ENCODE data around the gene FSTL4.
"Not testable (repeated sequence)": the region's sequence is repeated elsewhere in the genome, so short reads cannot be mapped to it uniquely, and the experiment has no call there.

The FSTL4 gene

DNA sequence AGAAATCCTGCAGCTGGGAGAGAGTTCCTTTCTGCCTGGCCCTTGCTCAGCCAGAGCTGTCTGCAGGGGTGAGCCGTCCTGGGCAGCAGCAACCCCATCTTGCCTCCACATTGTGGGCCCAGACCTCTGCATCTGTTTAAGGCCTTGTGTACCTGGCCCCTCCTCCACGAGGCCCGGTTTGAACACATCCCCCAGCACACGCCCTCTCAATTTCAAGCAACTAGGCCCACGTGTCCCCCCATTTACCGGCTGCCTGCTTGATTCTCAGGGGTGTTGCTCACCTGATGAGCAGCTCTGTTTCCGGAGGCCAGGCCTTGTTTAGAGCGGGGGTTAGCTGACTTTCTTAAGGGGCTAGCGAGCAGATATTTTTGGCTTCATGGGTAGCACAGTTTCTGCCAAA, 378.7 kb downstream of the FSTL4 start:
- DNase-seq (ENCODE audit: low read depth in 4 of 4, low spot score in 1 of 4), result no peak

DNA sequence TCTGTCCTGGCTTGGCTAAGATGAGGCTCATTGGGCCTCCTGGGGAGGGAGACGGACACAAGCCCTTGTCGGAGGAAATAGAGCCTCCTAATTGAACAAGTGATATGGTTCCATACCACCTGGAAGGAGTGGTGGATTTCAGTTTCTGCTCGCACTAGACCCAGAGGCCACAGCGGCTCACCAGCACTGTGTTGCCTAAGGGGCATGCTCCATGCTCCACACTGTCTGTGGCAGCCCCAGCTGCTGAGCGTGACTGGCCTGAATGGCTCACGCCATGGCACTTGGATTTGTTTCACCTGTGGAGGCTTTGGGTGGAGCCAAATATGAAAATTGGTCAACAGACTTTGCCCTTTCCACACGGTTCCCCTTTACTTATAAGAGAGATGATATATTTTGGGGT, 379.4 kb downstream of the FSTL4 start:
- DNase-seq (ENCODE audit: low read depth in 4 of 4, low spot score in 1 of 4), result no peak

DNA sequence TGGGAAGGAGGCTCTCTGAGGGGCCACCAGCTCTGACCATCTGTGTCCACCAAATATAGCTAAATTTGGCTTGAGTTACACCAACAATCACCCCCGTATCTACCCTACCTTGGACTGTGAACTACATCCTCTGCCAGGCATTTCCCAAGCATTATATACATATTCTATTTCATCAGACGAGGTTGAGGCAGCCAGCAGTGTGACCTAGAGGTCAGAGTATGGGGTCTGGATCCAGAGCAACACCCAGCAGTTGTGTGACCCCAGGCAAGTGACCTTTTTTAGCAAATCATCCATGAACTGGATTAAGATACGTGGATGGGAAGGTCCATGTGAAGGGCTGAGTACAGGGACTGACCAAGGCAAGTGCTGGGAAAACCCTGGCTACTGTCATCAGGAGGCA, 379.9 kb downstream of the FSTL4 start:
- DNase-seq (ENCODE audit: low read depth in 4 of 4, low spot score in 1 of 4), result no peak

DNA sequence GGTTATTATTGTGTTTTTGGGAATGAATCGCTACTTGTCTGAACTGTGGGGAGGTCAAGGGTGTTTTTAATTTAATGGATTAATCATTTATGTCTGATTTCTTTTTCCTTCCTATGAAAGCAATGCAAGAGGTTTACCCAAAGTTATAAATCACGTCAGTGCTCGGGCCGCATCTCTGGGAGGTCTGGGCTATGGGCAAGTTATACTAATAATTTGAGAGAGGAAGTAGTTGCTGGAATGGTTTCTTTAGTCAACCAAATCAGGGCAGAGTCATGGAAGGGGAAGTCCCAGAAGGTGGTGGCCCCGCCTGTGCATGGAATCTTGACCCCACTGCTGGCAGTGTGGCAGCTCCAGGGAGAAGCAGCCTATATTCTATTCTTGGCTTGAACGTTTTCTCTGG, 380.3 kb downstream of the FSTL4 start:
- DNase-seq (ENCODE audit: low read depth in 4 of 4, low spot score in 1 of 4), result no peak

GRCh38 chr5:133230823-133231578, 381.3 kb downstream of the FSTL4 start:
- no peak for DNase-seq (ENCODE audit: low read depth in 4 of 4, low spot score in 1 of 4)

DNA sequence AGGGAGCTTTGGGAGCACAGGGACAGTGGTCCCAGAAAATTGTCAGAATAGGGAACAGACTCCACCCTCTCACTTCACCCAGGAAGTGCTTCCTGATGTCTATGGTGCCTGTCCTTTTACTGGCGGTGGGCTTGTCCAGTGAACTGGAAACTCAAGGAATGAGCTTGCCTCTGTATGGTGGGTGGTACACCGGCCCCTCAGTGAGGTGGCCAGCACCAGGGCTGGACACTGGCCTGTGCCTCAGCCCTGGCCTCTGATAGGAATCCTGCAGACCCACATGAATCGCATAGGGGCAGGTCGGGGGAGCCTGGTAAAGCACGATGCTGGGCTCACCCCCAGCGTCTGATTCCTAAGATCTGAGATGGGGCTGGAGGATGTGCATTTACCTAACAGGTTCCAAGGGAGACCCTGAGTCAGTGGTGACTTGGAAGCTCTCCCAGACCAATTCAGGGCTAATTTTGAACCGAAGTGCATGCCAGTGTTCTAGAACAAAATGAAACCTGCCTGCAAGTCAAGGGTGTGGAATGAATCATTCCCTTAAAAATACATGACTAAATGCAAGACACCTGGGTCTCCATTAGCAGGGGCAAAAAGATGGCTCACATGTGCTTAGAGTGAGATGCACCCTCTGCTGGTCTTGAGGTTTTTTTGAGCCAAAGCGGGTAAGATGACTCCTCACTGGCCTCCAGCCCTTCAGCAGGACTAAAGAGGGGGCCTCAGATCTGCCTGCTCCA, 382.2 kb downstream of the FSTL4 start:
- no peak for DNase-seq (ENCODE audit: low read depth in 4 of 4, low spot score in 1 of 4)

- DNase-seq (ENCODE audit: low read depth in 4 of 4, low spot score in 1 of 4), result no peak
These were observed 384.0 kb downstream of the FSTL4 start for GRCh38 chr5:133228316-133228715.

DNA sequence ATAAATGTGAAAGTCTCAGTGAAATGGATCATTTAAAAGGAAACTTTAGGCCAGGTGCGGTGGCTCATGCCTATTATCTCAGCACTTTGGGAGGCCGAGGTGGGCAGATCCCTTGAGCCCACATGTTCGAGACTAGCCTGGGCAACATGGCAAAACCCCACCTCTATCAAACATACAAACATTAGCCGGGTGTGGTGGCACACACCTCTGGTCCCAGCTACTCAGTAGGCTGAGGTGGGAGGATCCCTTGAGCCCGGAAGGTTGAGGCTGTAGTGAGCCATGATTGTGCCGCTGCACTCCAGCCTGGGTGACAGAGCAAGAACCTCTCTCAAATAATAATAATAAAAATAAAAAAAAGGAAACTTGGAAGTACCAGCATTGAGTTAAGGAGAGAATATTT, 384.4 kb downstream of the FSTL4 start:
- no peak for DNase-seq (ENCODE audit: low read depth in 4 of 4, low spot score in 1 of 4)

- DNase-seq (ENCODE audit: low read depth in 4 of 4, low spot score in 1 of 4), result no peak
These were observed 385.3 kb downstream of the FSTL4 start for GRCh38 chr5:133227082-133227481.

- no peak for DNase-seq (ENCODE audit: low read depth in 4 of 4, low spot score in 1 of 4)
These were observed 386.2 kb downstream of the FSTL4 start for GRCh38 chr5:133226186-133226585.

GRCh38 chr5:133225671-133226152, 386.6 kb downstream of the FSTL4 start:
- no peak for DNase-seq (ENCODE audit: low read depth in 4 of 4, low spot score in 1 of 4)

DNA sequence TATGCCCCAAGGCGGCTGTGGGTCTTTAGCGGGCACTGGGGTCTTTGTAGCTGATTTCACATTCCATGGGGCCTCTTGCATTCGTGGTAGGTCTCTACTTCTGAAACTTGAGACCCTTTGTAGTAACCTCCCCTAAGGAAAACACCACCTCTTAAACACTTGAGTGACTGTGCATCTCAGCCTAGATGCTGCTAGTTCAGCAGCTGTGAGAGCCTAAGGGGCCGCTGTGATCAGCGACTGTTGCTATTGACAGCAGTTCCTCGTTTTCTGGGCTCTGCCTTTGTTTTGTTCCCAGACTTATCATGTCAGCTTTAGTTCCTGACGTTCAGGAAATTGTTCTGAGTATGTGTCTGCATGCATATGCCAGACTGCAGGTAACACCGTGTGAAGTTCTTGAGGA, 389.4 kb downstream of the FSTL4 start:
- no peak for DNase-seq (ENCODE audit: low read depth in 4 of 4, low spot score in 1 of 4)

DNA sequence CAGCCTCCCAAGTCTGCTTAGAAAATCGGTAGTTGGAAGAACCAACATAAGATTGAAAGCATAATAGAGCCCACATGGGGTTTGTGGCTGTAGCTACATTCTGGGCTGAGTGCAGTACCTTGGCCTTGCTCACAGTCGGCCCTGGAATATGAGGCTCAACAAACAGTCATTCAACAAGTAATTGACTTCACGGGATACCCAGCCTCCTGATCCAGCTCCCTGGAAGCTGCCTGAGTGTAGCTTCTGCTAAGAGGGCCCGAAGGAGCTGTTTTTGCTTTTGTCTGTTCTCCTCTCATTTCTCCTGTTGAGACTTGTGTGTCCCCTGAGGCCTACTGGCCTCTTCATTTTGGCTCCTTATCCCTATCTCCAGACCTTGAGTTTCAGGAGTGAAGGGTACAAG, 389.8 kb downstream of the FSTL4 start:
- no peak for DNase-seq (ENCODE audit: low read depth in 4 of 4, low spot score in 1 of 4)

DNA sequence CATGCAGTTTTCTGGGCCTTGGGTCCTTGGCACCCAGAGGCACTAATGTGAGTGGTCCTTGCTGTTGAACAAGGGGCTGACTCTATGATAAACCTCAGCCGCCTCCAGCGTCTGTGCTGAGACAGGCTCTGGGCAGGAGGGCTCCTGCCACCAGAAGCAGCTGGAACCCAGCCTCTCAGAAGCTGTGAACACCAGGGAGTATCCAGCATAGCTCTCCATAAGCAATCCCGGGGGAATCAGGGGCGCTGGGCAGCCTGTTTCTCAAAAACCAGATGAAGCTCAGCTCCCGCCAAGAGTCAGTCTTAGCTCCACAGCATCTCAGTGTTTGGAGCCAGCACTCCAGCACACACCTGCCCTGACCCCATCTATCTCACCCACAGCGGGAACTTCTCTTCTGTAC, 390.3 kb downstream of the FSTL4 start:
- DNase-seq (ENCODE audit: low read depth in 4 of 4, low spot score in 1 of 4), result no peak

DNA sequence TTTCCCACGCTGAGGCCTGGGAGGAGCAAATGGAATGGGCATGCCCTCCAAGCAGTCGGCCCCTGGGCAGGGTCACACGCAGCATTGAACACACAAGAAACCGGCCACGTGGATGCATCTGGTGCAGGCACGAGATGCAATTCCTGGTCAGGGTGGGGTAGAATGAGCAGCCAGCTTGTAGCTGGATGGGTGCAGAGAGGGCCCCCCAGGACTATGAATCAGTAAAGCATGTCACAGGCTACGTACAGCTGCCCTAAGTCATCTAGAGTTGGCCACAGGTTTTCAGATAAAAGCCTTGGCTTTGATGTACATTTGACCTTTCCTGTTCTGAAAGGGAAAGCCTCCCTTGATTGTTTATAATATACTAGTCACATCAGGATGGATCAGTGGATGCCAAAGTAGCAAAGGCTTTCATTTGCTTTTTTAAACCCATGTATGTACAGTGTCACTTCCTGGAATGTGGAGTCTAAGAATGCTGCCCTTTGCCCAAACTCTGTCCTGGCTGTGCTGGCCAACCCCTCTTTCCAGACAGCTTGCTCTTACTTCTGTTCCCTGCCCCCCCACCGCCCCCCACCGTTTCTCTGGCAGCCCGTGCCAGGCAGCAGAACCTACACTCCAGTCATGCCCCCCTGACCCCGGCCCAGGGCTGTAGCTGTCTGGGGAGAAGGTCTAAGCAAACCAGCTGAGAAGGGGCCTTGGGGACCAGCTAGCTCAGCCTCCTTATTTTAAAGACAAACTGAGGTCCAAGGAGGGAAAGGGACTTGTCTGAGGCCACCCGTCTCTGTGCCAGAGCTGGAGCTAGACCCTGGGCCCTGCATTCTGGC, 391.3 kb downstream of the FSTL4 start:
- no peak for DNase-seq (ENCODE audit: low read depth in 4 of 4, low spot score in 1 of 4)

DNA sequence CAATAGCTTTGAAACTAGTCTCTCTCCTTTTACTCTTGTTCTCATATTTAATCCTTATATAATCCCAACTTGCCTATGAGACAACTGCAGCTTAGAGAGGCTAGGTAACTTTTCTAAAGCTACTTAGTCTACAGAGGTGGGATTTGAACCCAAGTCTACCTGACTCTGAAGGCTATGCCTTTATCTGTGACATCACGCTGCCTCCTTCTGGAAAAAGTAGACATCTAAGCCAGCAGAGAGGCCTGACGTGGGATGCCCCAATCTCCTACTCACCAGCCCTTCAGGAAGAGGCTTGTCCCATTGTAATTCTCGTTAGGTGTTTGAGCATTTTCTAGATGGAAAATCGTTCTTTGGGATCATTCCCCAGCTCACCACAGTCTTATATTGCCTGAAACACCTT, 393.0 kb downstream of the FSTL4 start:
- DNase-seq (ENCODE audit: low read depth in 4 of 4, low spot score in 1 of 4), result no peak

GRCh38 chr5:133216138-133216537, 396.2 kb downstream of the FSTL4 start:
- not testable (repeated sequence) for DNase-seq (ENCODE audit: low read depth in 4 of 4, low spot score in 1 of 4)

DNA sequence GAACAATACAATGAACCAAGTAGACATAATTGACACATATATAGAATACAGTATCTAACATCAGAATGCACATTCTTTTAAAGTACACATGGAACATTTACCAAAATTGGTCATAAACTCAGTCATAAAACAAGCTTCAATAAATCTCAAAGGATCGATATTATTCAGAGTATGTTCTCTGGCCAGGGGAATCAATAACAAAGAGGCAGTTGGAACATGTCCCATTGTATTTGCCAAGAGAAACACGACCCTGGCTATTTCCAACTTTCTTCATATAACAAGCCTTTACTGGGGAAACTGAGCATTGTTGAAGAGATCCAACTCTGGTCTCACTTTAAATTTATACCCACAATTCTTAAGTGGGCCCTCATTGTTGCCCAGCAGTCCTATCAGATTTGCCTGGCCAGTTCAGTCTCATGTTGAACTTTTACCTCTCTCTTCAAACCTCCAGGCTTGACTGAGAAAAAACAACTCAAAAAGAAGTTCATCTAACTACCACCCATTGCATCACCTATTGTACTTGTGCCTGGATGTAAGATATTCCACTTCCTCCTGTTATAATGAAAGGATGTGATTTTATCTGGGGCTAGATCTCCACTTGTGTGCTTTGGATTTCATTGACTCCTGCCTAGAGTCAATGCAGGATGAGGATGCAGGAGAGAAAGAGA, 398.1 kb downstream of the FSTL4 start:
- no peak for DNase-seq (ENCODE audit: low read depth in 4 of 4, low spot score in 1 of 4)

- DNase-seq (ENCODE audit: low read depth in 4 of 4, low spot score in 1 of 4), result no peak
These were observed 406.7 kb downstream of the FSTL4 start for GRCh38 chr5:133205649-133206048.

GRCh38 chr5:133205204-133205603, 407.1 kb downstream of the FSTL4 start:
- no peak for DNase-seq (ENCODE audit: low read depth in 4 of 4, low spot score in 1 of 4)
